ENCODE data around the gene AUTS2.

Gene AUTS2

GRCh38 chr7:70446448-70447143 is 848.3 kb downstream of the AUTS2 start:
- H3K4me3 ChIP-seq (ENCODE audit: low read depth, low read length) = no peak overlapping the region
- DNase-seq (ENCODE audit: low read depth) = no peak
- TF ChIP-seq, protein P1, sequence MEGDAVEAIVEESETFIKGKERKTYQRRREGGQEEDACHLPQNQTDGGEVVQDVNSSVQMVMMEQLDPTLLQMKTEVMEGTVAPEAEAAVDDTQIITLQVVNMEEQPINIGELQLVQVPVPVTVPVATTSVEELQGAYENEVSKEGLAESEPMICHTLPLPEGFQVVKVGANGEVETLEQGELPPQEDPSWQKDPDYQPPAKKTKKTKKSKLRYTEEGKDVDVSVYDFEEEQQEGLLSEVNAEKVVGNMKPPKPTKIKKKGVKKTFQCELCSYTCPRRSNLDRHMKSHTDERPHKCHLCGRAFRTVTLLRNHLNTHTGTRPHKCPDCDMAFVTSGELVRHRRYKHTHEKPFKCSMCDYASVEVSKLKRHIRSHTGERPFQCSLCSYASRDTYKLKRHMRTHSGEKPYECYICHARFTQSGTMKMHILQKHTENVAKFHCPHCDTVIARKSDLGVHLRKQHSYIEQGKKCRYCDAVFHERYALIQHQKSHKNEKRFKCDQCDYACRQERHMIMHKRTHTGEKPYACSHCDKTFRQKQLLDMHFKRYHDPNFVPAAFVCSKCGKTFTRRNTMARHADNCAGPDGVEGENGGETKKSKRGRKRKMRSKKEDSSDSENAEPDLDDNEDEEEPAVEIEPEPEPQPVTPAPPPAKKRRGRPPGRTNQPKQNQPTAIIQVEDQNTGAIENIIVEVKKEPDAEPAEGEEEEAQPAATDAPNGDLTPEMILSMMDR (IDR thresholded peaks at IDR 0.05; ENCODE audit: low read depth, low read length, missing control alignments) = no peak

DNA sequence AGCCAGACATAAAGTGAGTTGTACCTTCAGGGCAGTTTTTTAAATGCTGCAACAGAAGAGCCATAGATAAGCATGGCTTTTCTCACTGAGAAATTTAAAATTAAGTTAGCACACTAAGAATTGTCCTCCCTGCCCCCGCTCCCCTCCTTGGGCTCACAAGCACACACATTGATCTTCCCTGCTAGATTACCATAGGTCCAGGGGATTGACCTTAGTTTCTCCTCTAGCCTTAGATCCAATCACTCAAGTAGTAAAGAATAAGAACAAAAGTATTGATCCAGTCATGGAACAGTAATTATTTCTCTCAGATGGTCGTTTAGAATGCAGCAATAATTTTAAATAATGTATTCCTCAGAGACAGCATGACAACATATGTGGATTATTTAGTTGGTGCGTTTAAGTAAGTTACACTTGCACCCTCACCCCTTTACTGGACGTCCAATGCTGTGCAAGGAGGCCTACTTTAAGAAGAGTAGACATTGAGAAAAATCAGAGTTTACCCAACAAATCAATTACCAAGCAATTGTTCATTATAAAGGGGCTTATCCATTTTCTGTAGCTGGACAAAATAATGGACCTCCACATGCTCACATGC is 850.1 kb downstream of the AUTS2 start:
- no peak for DNase-seq (ENCODE audit: low read depth)
- H3K4me3 ChIP-seq (ENCODE audit: low read depth, low read length) = no peak overlapping the region
- TF ChIP-seq, protein P1 (IDR thresholded peaks at IDR 0.05; ENCODE audit: low read depth, low read length, missing control alignments) = no peak

DNA sequence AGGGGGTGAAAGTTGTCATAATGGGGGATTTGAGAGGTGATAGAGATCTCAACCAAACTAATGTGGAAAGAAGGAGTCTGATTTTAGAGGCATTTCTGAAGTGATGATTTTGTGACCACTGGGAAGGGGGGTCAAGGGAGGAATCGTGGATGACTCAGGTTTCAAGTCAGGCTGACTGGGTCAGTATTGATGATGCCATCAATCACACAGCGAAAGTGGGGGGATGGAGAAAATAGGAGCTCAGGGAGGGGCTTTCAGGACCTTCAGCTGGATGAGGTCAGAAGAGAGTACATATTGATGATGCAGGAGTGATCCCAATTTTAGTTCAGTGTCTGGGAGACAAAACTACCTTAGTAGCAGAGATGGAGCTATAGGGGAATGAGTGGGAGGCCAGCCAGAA is 852.5 kb downstream of the AUTS2 start:
- TF ChIP-seq, protein P1 (IDR thresholded peaks at IDR 0.05; ENCODE audit: low read depth, low read length, missing control alignments) = no peak
- DNase-seq (ENCODE audit: low read depth) = no peak
- H3K4me3 ChIP-seq (ENCODE audit: low read depth, low read length) = no peak overlapping the region

- H3K4me3 ChIP-seq (ENCODE audit: low read depth, low read length) = no peak overlapping the region
- TF ChIP-seq, protein P1 (IDR thresholded peaks at IDR 0.05; ENCODE audit: low read depth, low read length, missing control alignments) = no peak
- no peak for DNase-seq (ENCODE audit: low read depth)
These were observed 857.6 kb downstream of the AUTS2 start for GRCh38 chr7:70455925-70456324.

- TF ChIP-seq, protein P1 (IDR thresholded peaks at IDR 0.05; ENCODE audit: low read depth, low read length, missing control alignments) = no peak
- H3K4me3 ChIP-seq (ENCODE audit: low read depth, low read length) = no peak overlapping the region
- DNase-seq (ENCODE audit: low read depth) = peak; percentile 18
These were observed 858.4 kb downstream of the AUTS2 start for GRCh38 chr7:70456719-70457118.

- TF ChIP-seq, protein P1 (IDR thresholded peaks at IDR 0.05; ENCODE audit: low read depth, low read length, missing control alignments) = no peak
- H3K4me3 ChIP-seq (ENCODE audit: low read depth, low read length) = no peak overlapping the region
- no peak for DNase-seq (ENCODE audit: low read depth)
These were observed 859.2 kb downstream of the AUTS2 start for GRCh38 chr7:70457482-70457881.

All from GM12864 (cell line).